Neural progenitor cell (in vitro differentiated cells): ENCODE results near the gene VARS1. TPM values are rescaled to one million over a fixed set of nuclear protein-coding genes. Genes with fewer than 3 reads are reported as not detected.

Experiments
- DNase-seq: peaks from one replicate; pipeline ENCODE4 v3.0.0-alpha.2; 2016; ENCODE audit warnings: low spot score
- H2AFZ ChIP-seq: fragments of 200-600 bp; sonication (generic); replicated peaks from 2 replicates; pipeline ENCODE4 v1.6.1; 2016; ENCODE audit warnings: antibody characterized with exemption
- H3F3A ChIP-seq: fragments of 200-600 bp; sonication (generic); 2 replicates; pipeline ENCODE4 v1.6.1; 2016; ENCODE audit warnings: antibody characterized with exemption, low read depth
- H3K27ac ChIP-seq: fragments of 200-600 bp; sonication (generic); 2 replicates; pipeline ENCODE4 v1.5.1; 2016; ENCODE audit warnings: mild to moderate bottlenecking
- H3K27me3 ChIP-seq: fragments of 200-600 bp; sonication (generic); 2 replicates; pipeline ENCODE4 v1.6.1; 2016; ENCODE audit warnings: mild to moderate bottlenecking, moderate library complexity
- H3K36me3 ChIP-seq: fragments of 200-600 bp; sonication (generic); 2 replicates; pipeline ENCODE4 v1.5.1; 2016
- H3K4me1 ChIP-seq: fragments of 200-600 bp; sonication (generic); 2 replicates; pipeline ENCODE4 v1.6.1; 2016; ENCODE audit warnings: mixed run types
- H3K4me2 ChIP-seq: fragments of 200-600 bp; sonication (generic); 2 replicates; pipeline ENCODE4 v1.6.1; 2016
- H3K4me3 ChIP-seq: fragments of 200-600 bp; sonication (generic); 2 replicates; pipeline ENCODE4 v1.5.1; 2016
- H3K79me2 ChIP-seq: fragments of 200-600 bp; sonication (generic); 2 replicates; pipeline ENCODE4 v1.6.1; 2016; ENCODE audit warnings: low read depth
- H3K9ac ChIP-seq: fragments of 200-600 bp; sonication (generic); 2 replicates; pipeline ENCODE4 v1.6.1; 2016
- H3K9me3 ChIP-seq: fragments of 200-600 bp; sonication (generic); 2 replicates; pipeline ENCODE4 v1.5.1; 2016; ENCODE audit warnings: low read depth
- H4K20me1 ChIP-seq: fragments of 200-600 bp; sonication (generic); 2 replicates; pipeline ENCODE4 v1.6.1; 2016; ENCODE audit warnings: low read depth
- H3K27ac Mint-ChIP-seq: 3 replicates; pipeline ENCODE4 v1.8.0; 2021; ENCODE audit warnings: mixed read lengths
- H3K27me3 Mint-ChIP-seq: 2 replicates; pipeline ENCODE4 v1.8.0; 2022; ENCODE audit warnings: low read depth, mild to moderate bottlenecking, inconsistent platforms, moderate library complexity, mixed read lengths; ENCODE audit not compliant: insufficient read depth
- H3K36me3 Mint-ChIP-seq: 3 replicates; pipeline ENCODE4 v1.8.0; 2021; ENCODE audit warnings: mixed read lengths
- H3K4me1 Mint-ChIP-seq: 3 replicates; pipeline ENCODE4 v1.8.0; 2021; ENCODE audit warnings: mixed read lengths
- H3K4me3 Mint-ChIP-seq: 3 replicates; pipeline ENCODE4 v1.8.0; 2021; ENCODE audit warnings: mild to moderate bottlenecking, moderate library complexity, mixed read lengths
- H3K9me3 Mint-ChIP-seq: 3 replicates; pipeline ENCODE4 v1.8.0; 2020; ENCODE audit warnings: mixed read lengths
- CTCF ChIP-seq: fragments of 200-600 bp; sonication (generic); IDR thresholded peaks from 2 replicates; pipeline ENCODE4 v1.5.1; 2017; ENCODE audit warnings: antibody characterized with exemption, mild to moderate bottlenecking
- EZH2 ChIP-seq: fragments of 200-600 bp; sonication (generic); IDR thresholded peaks from 2 replicates; pipeline ENCODE4 v1.6.1; 2017; ENCODE audit warnings: antibody characterized with exemption, mild to moderate bottlenecking, moderate library complexity
- EZH2phosphoT487 ChIP-seq: fragments of 200-600 bp; sonication (generic); IDR thresholded peaks from 2 replicates; pipeline ENCODE4 v1.6.1; 2017; ENCODE audit warnings: antibody characterized with exemption
- total RNA-seq: library from RNA; depleted of rRNA; stranded (reverse); fragments of >200 nt; gene quantifications from 2 replicates; pipeline ENCODE4 v1.2.3, GENCODE V29; 2015; ENCODE audit warnings: low replicate concordance

VARS1 gene
- total RNA-seq, 1 donor from 2014 or later: 34.1 TPM

GRCh38 chr6:31760790-31761189 is 34.8 kb downstream of the VARS1 start:
- DNase-seq: no peak
- H3K36me3 Mint-ChIP-seq: peaks cover 40% of the 10 kb centered on the region
- no peak overlapping the region for H3K4me3 ChIP-seq
- no peak overlapping the region for H3K27ac ChIP-seq
- no peaks in the 10 kb centered on the region for H3K36me3 ChIP-seq
- peaks cover 17% of the 10 kb centered on the region for H3K4me1 ChIP-seq
- H3K79me2 ChIP-seq: no peaks in the 10 kb centered on the region
- peak overlapping the region; percentile 57 for H3K27ac Mint-ChIP-seq
- no peaks in the 10 kb centered on the region for H3K27me3 ChIP-seq
- H3K4me3 Mint-ChIP-seq: no peak overlapping the region
- H2AFZ ChIP-seq: no peak overlapping the region
- H3F3A ChIP-seq: peaks cover 18% of the 10 kb centered on the region
- no peaks in the 10 kb centered on the region for H3K9me3 ChIP-seq
- H3K9ac ChIP-seq: no peak overlapping the region
- H4K20me1 ChIP-seq: no peaks in the 10 kb centered on the region
- H3K4me2 ChIP-seq: no peak overlapping the region
- TF ChIP-seq CTCF: no peak
- no peak for TF ChIP-seq EZH2phosphoT487
- peaks cover 7% of the 10 kb centered on the region for H3K27me3 Mint-ChIP-seq
- H3K9me3 Mint-ChIP-seq: no peaks in the 10 kb centered on the region
- H3K4me1 Mint-ChIP-seq: peaks cover 27% of the 10 kb centered on the region

GRCh38 chr6:31758281-31758680 is 37.3 kb downstream of the VARS1 start:
- TF ChIP-seq EZH2phosphoT487 (no peak), CTCF (no peak), EZH2 (no peak)
- no peaks in the 10 kb centered on the region for H3K79me2 ChIP-seq
- H2AFZ ChIP-seq: no peak overlapping the region
- peaks cover 37% of the 10 kb centered on the region for H3K36me3 Mint-ChIP-seq
- peaks cover 14% of the 10 kb centered on the region for H3K4me1 Mint-ChIP-seq
- peaks cover 6% of the 10 kb centered on the region for H3K4me1 ChIP-seq
- no peak overlapping the region for H3K27ac ChIP-seq
- H3K4me2 ChIP-seq: no peak overlapping the region
- H3F3A ChIP-seq: peaks cover 4% of the 10 kb centered on the region
- H4K20me1 ChIP-seq: no peaks in the 10 kb centered on the region
- H3K27me3 Mint-ChIP-seq: peaks cover 7% of the 10 kb centered on the region
- H3K27ac Mint-ChIP-seq: no peak overlapping the region
- no peaks in the 10 kb centered on the region for H3K27me3 ChIP-seq
- no peaks in the 10 kb centered on the region for H3K9me3 ChIP-seq
- no peak for DNase-seq
- H3K4me3 Mint-ChIP-seq: no peak overlapping the region
- H3K36me3 ChIP-seq: no peaks in the 10 kb centered on the region
- H3K4me3 ChIP-seq: no peak overlapping the region
- no peak overlapping the region for H3K9ac ChIP-seq
- no peaks in the 10 kb centered on the region for H3K9me3 Mint-ChIP-seq

GRCh38 chr6:31752739-31753319 is 42.7 kb downstream of the VARS1 start:
- H3K79me2 ChIP-seq: no peaks in the 10 kb centered on the region
- no peak overlapping the region for H3K4me2 ChIP-seq
- Mint-ChIP-seq H3K27me3 (peaks cover 4% of the 10 kb centered on the region), H3K4me1 (no peaks in the 10 kb centered on the region), H3K4me3 (no peak overlapping the region), H3K9me3 (no peaks in the 10 kb centered on the region), H3K27ac (no peak overlapping the region), H3K36me3 (peaks cover 8% of the 10 kb centered on the region)
- no peak for TF ChIP-seq EZH2phosphoT487
- no peak for TF ChIP-seq EZH2
- TF ChIP-seq CTCF: no peak
- no peak overlapping the region for H3K27ac ChIP-seq
- H3K9me3 ChIP-seq: no peaks in the 10 kb centered on the region
- H3K4me3 ChIP-seq: no peak overlapping the region
- H3K27me3 ChIP-seq: no peaks in the 10 kb centered on the region
- no peaks in the 10 kb centered on the region for H4K20me1 ChIP-seq
- no peaks in the 10 kb centered on the region for H3K4me1 ChIP-seq
- no peak for DNase-seq
- H3K36me3 ChIP-seq: no peaks in the 10 kb centered on the region
- no peak overlapping the region for H2AFZ ChIP-seq
- peaks cover 6% of the 10 kb centered on the region for H3F3A ChIP-seq
- H3K9ac ChIP-seq: no peak overlapping the region
